ENCODE measurements around the gene TRIP13.
"Not testable (repeated sequence)": the region's sequence is repeated elsewhere in the genome, so short reads cannot be mapped to it uniquely, and the experiment has no call there.

TRIP13 gene

GRCh38 chr5:932628-933250, 40.1 kb downstream of the TRIP13 start:
- H3K9ac ChIP-seq (ENCODE audit: low read length) = no peak overlapping the region
- no peak overlapping the region for H3K27ac ChIP-seq (ENCODE audit: low read length)
- H3F3A ChIP-seq (ENCODE audit: insufficient read depth, low read length) = no peaks in the 10 kb centered on the region
- H4K20me1 ChIP-seq (ENCODE audit: insufficient read depth, low read length) = no peaks in the 10 kb centered on the region
- H3K4me2 ChIP-seq (ENCODE audit: low read depth, low read length) = no peak overlapping the region
- H3K36me3 ChIP-seq (replicated peaks; ENCODE audit: insufficient read depth, low read length) = no peaks in the 10 kb centered on the region
- H3K9me2 ChIP-seq (replicated peaks; ENCODE audit: insufficient read depth, low read length) = no peaks in the 10 kb centered on the region
- H3K4me1 ChIP-seq (ENCODE audit: low read length) = no peaks in the 10 kb centered on the region
- no peak overlapping the region for H2AFZ ChIP-seq (ENCODE audit: low read length)
- no peak overlapping the region for H3K4me3 ChIP-seq (ENCODE audit: low read length)
- no peak for DNase-seq
- no peaks in the 10 kb centered on the region for H3K27me3 ChIP-seq (replicated peaks; ENCODE audit: insufficient read depth, low read length)
- no peaks in the 10 kb centered on the region for H3K79me2 ChIP-seq (ENCODE audit: low read length)
- H3K9me3 ChIP-seq (replicated peaks; ENCODE audit: insufficient read depth, low read length) = no peaks in the 10 kb centered on the region
- TF ChIP-seq, protein P1, sequence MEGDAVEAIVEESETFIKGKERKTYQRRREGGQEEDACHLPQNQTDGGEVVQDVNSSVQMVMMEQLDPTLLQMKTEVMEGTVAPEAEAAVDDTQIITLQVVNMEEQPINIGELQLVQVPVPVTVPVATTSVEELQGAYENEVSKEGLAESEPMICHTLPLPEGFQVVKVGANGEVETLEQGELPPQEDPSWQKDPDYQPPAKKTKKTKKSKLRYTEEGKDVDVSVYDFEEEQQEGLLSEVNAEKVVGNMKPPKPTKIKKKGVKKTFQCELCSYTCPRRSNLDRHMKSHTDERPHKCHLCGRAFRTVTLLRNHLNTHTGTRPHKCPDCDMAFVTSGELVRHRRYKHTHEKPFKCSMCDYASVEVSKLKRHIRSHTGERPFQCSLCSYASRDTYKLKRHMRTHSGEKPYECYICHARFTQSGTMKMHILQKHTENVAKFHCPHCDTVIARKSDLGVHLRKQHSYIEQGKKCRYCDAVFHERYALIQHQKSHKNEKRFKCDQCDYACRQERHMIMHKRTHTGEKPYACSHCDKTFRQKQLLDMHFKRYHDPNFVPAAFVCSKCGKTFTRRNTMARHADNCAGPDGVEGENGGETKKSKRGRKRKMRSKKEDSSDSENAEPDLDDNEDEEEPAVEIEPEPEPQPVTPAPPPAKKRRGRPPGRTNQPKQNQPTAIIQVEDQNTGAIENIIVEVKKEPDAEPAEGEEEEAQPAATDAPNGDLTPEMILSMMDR (IDR thresholded peaks at IDR 0.05; ENCODE audit: low read length) = no peak
- no peak for TF ChIP-seq EZH2 (optimal IDR thresholded peaks at IDR 0.05; ENCODE audit: low read depth, low read length)

- Histone ChIP-seq H4K20me1 (ENCODE audit: insufficient read depth, low read length) (no peaks in the 10 kb centered on the region), H3K79me2 (ENCODE audit: low read length) (no peaks in the 10 kb centered on the region), H3K4me1 (ENCODE audit: low read length) (no peaks in the 10 kb centered on the region), H3K36me3 (replicated peaks; ENCODE audit: insufficient read depth, low read length) (no peaks in the 10 kb centered on the region), H3K4me3 (ENCODE audit: low read length) (no peak overlapping the region), H3K9me2 (replicated peaks; ENCODE audit: insufficient read depth, low read length) (no peaks in the 10 kb centered on the region), H3K9ac (ENCODE audit: low read length) (no peak overlapping the region), H3K27me3 (replicated peaks; ENCODE audit: insufficient read depth, low read length) (no peaks in the 10 kb centered on the region), H3F3A (ENCODE audit: insufficient read depth, low read length) (no peaks in the 10 kb centered on the region), H2AFZ (ENCODE audit: low read length) (no peak overlapping the region), H3K9me3 (replicated peaks; ENCODE audit: insufficient read depth, low read length) (no peaks in the 10 kb centered on the region), H3K27ac (ENCODE audit: low read length) (no peak overlapping the region), H3K4me2 (ENCODE audit: low read depth, low read length) (no peak overlapping the region)
- TF ChIP-seq, protein P1 (IDR thresholded peaks at IDR 0.05; ENCODE audit: low read length) = no peak
- TF ChIP-seq EZH2phosphoT487 (IDR thresholded peaks at IDR 0.05; ENCODE audit: low read length) = no peak
- no peak for TF ChIP-seq EZH2 (optimal IDR thresholded peaks at IDR 0.05; ENCODE audit: low read depth, low read length)
- no peak for DNase-seq
These were observed 40.7 kb downstream of the TRIP13 start for GRCh38 chr5:933251-933861.

- not testable (repeated sequence) for H3K27me3 ChIP-seq (replicated peaks; ENCODE audit: insufficient read depth, low read length); H3F3A ChIP-seq (ENCODE audit: insufficient read depth, low read length); H2AFZ ChIP-seq (ENCODE audit: low read length); H3K9ac ChIP-seq (ENCODE audit: low read length); H3K9me2 ChIP-seq (replicated peaks; ENCODE audit: insufficient read depth, low read length); H3K9me3 ChIP-seq (replicated peaks; ENCODE audit: insufficient read depth, low read length); H3K27ac ChIP-seq (ENCODE audit: low read length); H4K20me1 ChIP-seq (ENCODE audit: insufficient read depth, low read length); H3K4me2 ChIP-seq (ENCODE audit: low read depth, low read length); H3K79me2 ChIP-seq (ENCODE audit: low read length); DNase-seq; H3K4me3 ChIP-seq (ENCODE audit: low read length); H3K36me3 ChIP-seq (replicated peaks; ENCODE audit: insufficient read depth, low read length); H3K4me1 ChIP-seq (ENCODE audit: low read length)
These were observed 41.3 kb downstream of the TRIP13 start for GRCh38 chr5:933951-934350.

GRCh38 chr5:934381-934967, 41.8 kb downstream of the TRIP13 start:
- not testable (repeated sequence) for H3K36me3 ChIP-seq (replicated peaks; ENCODE audit: insufficient read depth, low read length); H3K9me2 ChIP-seq (replicated peaks; ENCODE audit: insufficient read depth, low read length); DNase-seq; H3F3A ChIP-seq (ENCODE audit: insufficient read depth, low read length); H3K27ac ChIP-seq (ENCODE audit: low read length); H3K4me1 ChIP-seq (ENCODE audit: low read length); H3K79me2 ChIP-seq (ENCODE audit: low read length); H3K9me3 ChIP-seq (replicated peaks; ENCODE audit: insufficient read depth, low read length); H3K27me3 ChIP-seq (replicated peaks; ENCODE audit: insufficient read depth, low read length); H2AFZ ChIP-seq (ENCODE audit: low read length); H3K9ac ChIP-seq (ENCODE audit: low read length); H3K4me3 ChIP-seq (ENCODE audit: low read length); H4K20me1 ChIP-seq (ENCODE audit: insufficient read depth, low read length); H3K4me2 ChIP-seq (ENCODE audit: low read depth, low read length)
- TF ChIP-seq, protein P1 (IDR thresholded peaks at IDR 0.05; ENCODE audit: low read length) = 0 out of 2 replicates have a peak, but pooled peaks have one; percentile 7

Measured in MM.1S (cell line).